ENCODE data around the gene PDE4D. TPM values are rescaled to one million over a fixed set of nuclear protein-coding genes. Genes with fewer than 3 reads are reported as not detected.
"Not testable (repeated sequence)": the region's sequence is repeated elsewhere in the genome, so short reads cannot be mapped to it uniquely, and the experiment has no call there.

Gene PDE4D
- total RNA-seq, 1 donor from 2014 or later: 11.8 TPM

- DNase-seq (ENCODE audit: low read depth, low spot score): no peak
- no peak overlapping the region for H3K27ac Mint-ChIP-seq (ENCODE audit: unreplicated experiment)
- no peak overlapping the region for H3K4me3 Mint-ChIP-seq
- H3K4me1 Mint-ChIP-seq: no peaks in the 10 kb centered on the region
- H3K27me3 Mint-ChIP-seq (ENCODE audit: low read depth): no peaks in the 10 kb centered on the region
- peaks cover 32% of the 10 kb centered on the region for H3K9me3 Mint-ChIP-seq
- peaks cover 17% of the 10 kb centered on the region for H3K36me3 Mint-ChIP-seq (ENCODE audit: low read depth)
- TF ChIP-seq CTCF (conservative IDR thresholded peaks at IDR 0.05): no peak
Measured at GRCh38 chr5:59407967-59408366, 485.6 kb downstream of the PDE4D start.

GRCh38 chr5:59401637-59402036 is 491.9 kb downstream of the PDE4D start:
- no peak for TF ChIP-seq CTCF (conservative IDR thresholded peaks at IDR 0.05)
- Mint-ChIP-seq H3K4me1 (no peaks in the 10 kb centered on the region), H3K4me3 (no peak overlapping the region), H3K27me3 (ENCODE audit: low read depth) (no peaks in the 10 kb centered on the region), H3K36me3 (ENCODE audit: low read depth) (peaks cover 11% of the 10 kb centered on the region), H3K9me3 (peaks cover 20% of the 10 kb centered on the region), H3K27ac (ENCODE audit: unreplicated experiment) (no peak overlapping the region)
- no peak for DNase-seq (ENCODE audit: low read depth, low spot score)

- not testable (repeated sequence) for H3K27me3 Mint-ChIP-seq (ENCODE audit: low read depth); DNase-seq (ENCODE audit: low read depth, low spot score); H3K9me3 Mint-ChIP-seq; H3K4me1 Mint-ChIP-seq; H3K36me3 Mint-ChIP-seq (ENCODE audit: low read depth); H3K4me3 Mint-ChIP-seq; H3K27ac Mint-ChIP-seq (ENCODE audit: unreplicated experiment)
Measured at GRCh38 chr5:59394956-59395355, 498.6 kb downstream of the PDE4D start.

- Mint-ChIP-seq H3K4me1 (peaks cover 5% of the 10 kb centered on the region), H3K9me3 (no peaks in the 10 kb centered on the region), H3K27me3 (ENCODE audit: low read depth) (no peaks in the 10 kb centered on the region), H3K4me3 (no peak overlapping the region), H3K27ac (ENCODE audit: unreplicated experiment) (no peak overlapping the region), H3K36me3 (ENCODE audit: low read depth) (peaks cover 2% of the 10 kb centered on the region)
- DNase-seq (ENCODE audit: low read depth, low spot score): no peak
- no peak for TF ChIP-seq CTCF (conservative IDR thresholded peaks at IDR 0.05)
Measured at GRCh38 chr5:59393585-59394420, 499.7 kb downstream of the PDE4D start.

GRCh38 chr5:59391576-59391975 is 501.9 kb downstream of the PDE4D start:
- Mint-ChIP-seq H3K4me1 (peaks cover 5% of the 10 kb centered on the region), H3K27ac (ENCODE audit: unreplicated experiment) (no peak overlapping the region), H3K4me3 (no peak overlapping the region), H3K9me3 (no peaks in the 10 kb centered on the region), H3K27me3 (ENCODE audit: low read depth) (no peaks in the 10 kb centered on the region), H3K36me3 (ENCODE audit: low read depth) (peaks cover 2% of the 10 kb centered on the region)
- DNase-seq (ENCODE audit: low read depth, low spot score): no peak
- no peak for TF ChIP-seq CTCF (conservative IDR thresholded peaks at IDR 0.05)

GRCh38 chr5:59390989-59391388 is 502.5 kb downstream of the PDE4D start:
- H3K27me3 Mint-ChIP-seq (ENCODE audit: low read depth): no peaks in the 10 kb centered on the region
- DNase-seq (ENCODE audit: low read depth, low spot score): no peak
- no peak overlapping the region for H3K4me3 Mint-ChIP-seq
- H3K4me1 Mint-ChIP-seq: peaks cover 5% of the 10 kb centered on the region
- no peak for TF ChIP-seq CTCF (conservative IDR thresholded peaks at IDR 0.05)
- H3K27ac Mint-ChIP-seq (ENCODE audit: unreplicated experiment): no peak overlapping the region
- H3K9me3 Mint-ChIP-seq: no peaks in the 10 kb centered on the region
- peaks cover 2% of the 10 kb centered on the region for H3K36me3 Mint-ChIP-seq (ENCODE audit: low read depth)
